ENCODE data around the gene PAN2.

PAN2 gene

GRCh38 chr12:56374726-56375597, 41.2 kb upstream of the PAN2 start:
- peak overlapping the region in 1 of 3 experiments; percentile 47 for H3K27ac Mint-ChIP-seq
- H3K27me3 Mint-ChIP-seq (ENCODE audit: low read depth): peaks cover 8% of the 10 kb centered on the region
- H3K4me3 Mint-ChIP-seq: no peak overlapping the region
- no peaks in the 10 kb centered on the region for H3K36me3 Mint-ChIP-seq (ENCODE audit: low read depth)
- no peaks in the 10 kb centered on the region for H3K4me1 Mint-ChIP-seq
- peaks cover 12% of the 10 kb centered on the region for H3K9me3 Mint-ChIP-seq
- TF ChIP-seq, protein P1, sequence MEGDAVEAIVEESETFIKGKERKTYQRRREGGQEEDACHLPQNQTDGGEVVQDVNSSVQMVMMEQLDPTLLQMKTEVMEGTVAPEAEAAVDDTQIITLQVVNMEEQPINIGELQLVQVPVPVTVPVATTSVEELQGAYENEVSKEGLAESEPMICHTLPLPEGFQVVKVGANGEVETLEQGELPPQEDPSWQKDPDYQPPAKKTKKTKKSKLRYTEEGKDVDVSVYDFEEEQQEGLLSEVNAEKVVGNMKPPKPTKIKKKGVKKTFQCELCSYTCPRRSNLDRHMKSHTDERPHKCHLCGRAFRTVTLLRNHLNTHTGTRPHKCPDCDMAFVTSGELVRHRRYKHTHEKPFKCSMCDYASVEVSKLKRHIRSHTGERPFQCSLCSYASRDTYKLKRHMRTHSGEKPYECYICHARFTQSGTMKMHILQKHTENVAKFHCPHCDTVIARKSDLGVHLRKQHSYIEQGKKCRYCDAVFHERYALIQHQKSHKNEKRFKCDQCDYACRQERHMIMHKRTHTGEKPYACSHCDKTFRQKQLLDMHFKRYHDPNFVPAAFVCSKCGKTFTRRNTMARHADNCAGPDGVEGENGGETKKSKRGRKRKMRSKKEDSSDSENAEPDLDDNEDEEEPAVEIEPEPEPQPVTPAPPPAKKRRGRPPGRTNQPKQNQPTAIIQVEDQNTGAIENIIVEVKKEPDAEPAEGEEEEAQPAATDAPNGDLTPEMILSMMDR (IDR thresholded peaks at IDR 0.05; ENCODE audit: unreplicated experiment in 3 of 3): no peak

DNA sequence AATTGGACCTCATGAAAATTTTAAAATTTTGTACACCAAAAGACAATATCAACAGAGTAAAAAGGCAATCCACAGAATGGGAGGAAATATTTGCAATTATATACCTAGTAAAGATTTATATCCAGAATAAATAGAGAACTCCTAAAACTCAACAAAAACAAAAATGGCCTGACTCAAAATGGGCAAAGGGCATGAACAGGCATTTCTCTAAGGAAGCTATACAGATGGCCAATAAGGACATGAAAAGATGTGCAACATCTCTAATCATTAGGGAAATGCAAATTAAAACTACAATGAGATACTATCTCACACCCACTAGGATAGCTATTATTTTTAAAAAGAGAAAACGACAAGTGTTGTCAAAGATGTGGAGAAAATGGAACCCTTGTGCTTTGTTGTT, 39.7 kb upstream of the PAN2 start:
- Mint-ChIP-seq H3K36me3 (ENCODE audit: low read depth) (no peaks in the 10 kb centered on the region), H3K9me3 (peaks cover 12% of the 10 kb centered on the region), H3K4me1 (no peaks in the 10 kb centered on the region), H3K27ac (no peak overlapping the region), H3K4me3 (no peak overlapping the region), H3K27me3 (ENCODE audit: low read depth) (peaks cover 8% of the 10 kb centered on the region)
- TF ChIP-seq, protein P1 (IDR thresholded peaks at IDR 0.05; ENCODE audit: unreplicated experiment in 3 of 3): no peak

- Mint-ChIP-seq H3K36me3 (ENCODE audit: low read depth) (no peaks in the 10 kb centered on the region), H3K4me3 (no peak overlapping the region), H3K27me3 (ENCODE audit: low read depth) (peaks cover 3% of the 10 kb centered on the region), H3K9me3 (no peaks in the 10 kb centered on the region), H3K27ac (no peak overlapping the region), H3K4me1 (no peaks in the 10 kb centered on the region)
- TF ChIP-seq, protein P1 (IDR thresholded peaks at IDR 0.05; ENCODE audit: unreplicated experiment in 3 of 3): no peak
Observed at GRCh38 chr12:56366948-56367347, 33.1 kb upstream of the PAN2 start.

GRCh38 chr12:56362130-56363059, 28.6 kb upstream of the PAN2 start, which contains the start of gene APOF:
APOF (minus strand) TSS chr12:56362857; CDS start chr12:56362745, 112 bp downstream.
- no peaks in the 10 kb centered on the region for H3K27me3 Mint-ChIP-seq (ENCODE audit: low read depth)
- H3K4me3 Mint-ChIP-seq: peak within 1 kb of the TSS; percentile 91 to 97 (median 97)
- TF ChIP-seq, protein P1 (IDR thresholded peaks at IDR 0.05; ENCODE audit: unreplicated experiment in 3 of 3): no peak
- H3K4me1 Mint-ChIP-seq: peaks cover 15% of the 10 kb centered on the region
- H3K36me3 Mint-ChIP-seq (ENCODE audit: low read depth): no peaks in the 10 kb centered on the region
- peak within 1 kb of the TSS; percentile 90 to 94 (median 93) for H3K27ac Mint-ChIP-seq
- no peaks in the 10 kb centered on the region for H3K9me3 Mint-ChIP-seq

DNA sequence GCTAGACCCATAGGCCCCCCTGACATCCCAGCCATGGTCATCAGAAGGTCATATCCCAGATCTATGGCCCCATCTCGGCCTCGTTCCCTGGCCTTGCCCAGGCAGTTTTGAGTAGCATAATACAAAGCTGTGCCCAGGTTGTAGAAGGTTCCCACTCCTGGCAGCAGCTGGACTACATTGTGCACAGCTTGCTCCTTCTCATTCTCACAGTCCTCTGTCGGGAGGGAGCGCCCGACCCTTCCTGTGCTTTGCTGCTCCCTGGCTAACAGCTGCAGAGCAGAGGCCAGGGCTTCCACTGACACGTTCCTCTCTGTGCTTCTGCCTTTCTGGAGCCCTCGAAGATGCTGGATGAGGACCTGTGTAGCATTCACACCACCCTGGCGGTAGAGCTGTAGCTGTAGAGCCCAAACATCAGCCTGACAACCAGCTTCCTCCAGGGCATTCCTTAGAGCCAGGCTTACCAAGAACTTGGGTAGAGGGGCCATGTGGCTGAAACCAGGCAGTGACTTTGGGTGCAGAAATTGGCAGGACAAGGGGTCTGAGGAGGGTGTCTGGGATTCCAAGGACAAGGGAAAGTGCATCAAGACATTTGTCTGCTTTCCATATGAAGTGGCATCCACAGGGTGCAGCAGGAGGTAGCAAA, 27.8 kb upstream of the PAN2 start:
- H3K4me3 Mint-ChIP-seq: peak overlapping the region; percentile 91 to 97 (median 97)
- no peaks in the 10 kb centered on the region for H3K9me3 Mint-ChIP-seq
- H3K36me3 Mint-ChIP-seq (ENCODE audit: low read depth): no peaks in the 10 kb centered on the region
- peak overlapping the region; percentile 90 to 94 (median 93) for H3K27ac Mint-ChIP-seq
- H3K4me1 Mint-ChIP-seq: peaks cover 15% of the 10 kb centered on the region
- TF ChIP-seq, protein P1 (IDR thresholded peaks at IDR 0.05; ENCODE audit: unreplicated experiment in 3 of 3): no peak
- H3K27me3 Mint-ChIP-seq (ENCODE audit: low read depth): no peaks in the 10 kb centered on the region
